DND-41 (cell line): ENCODE results near the gene HID1.

Source experiments
- ATAC-seq: fragments of 200-7000 bp; cut with Tn5 transposase; 3 replicates; pipeline ENCODE4 v1.9.1; 2021; ENCODE audit warnings: low read depth; ENCODE audit not compliant: insufficient read depth
- DNase-seq: peaks from one replicate; pipeline ENCODE4 v3.0.0-alpha.2; 2020
- H2AFZ ChIP-seq: 2 replicates; pipeline ENCODE4 v1.6.0; 2012; ENCODE audit warnings: low read depth, low read length
- H3K27ac ChIP-seq: 2 replicates; pipeline ENCODE4 v1.5.1; 2012; ENCODE audit warnings: low read length, inconsistent platforms
- H3K27me3 ChIP-seq: fragments of 200-600 bp; sonication (generic); 2 replicates; pipeline ENCODE4 v1.6.0; 2012; ENCODE audit warnings: low read length, mild to moderate bottlenecking, inconsistent platforms; ENCODE audit not compliant: insufficient read depth, poor library complexity
- H3K36me3 ChIP-seq: 2 replicates; pipeline ENCODE4 v1.5.1; 2012; ENCODE audit warnings: low read length, inconsistent platforms; ENCODE audit not compliant: insufficient read depth
- H3K4me1 ChIP-seq: 2 replicates; pipeline ENCODE4 v1.5.1; 2012; ENCODE audit warnings: mild to moderate bottlenecking, low read length; ENCODE audit not compliant: insufficient read depth
- H3K4me2 ChIP-seq: 2 replicates; pipeline ENCODE4 v1.6.0; 2012; ENCODE audit warnings: mild to moderate bottlenecking, moderate library complexity, low read length, inconsistent platforms; ENCODE audit not compliant: insufficient read depth
- H3K4me3 ChIP-seq, 2 experiments: fragments of 200-600 bp in 1 of 2; shearing (Covaris generic) in 1 of 2; 2 replicates each; pipeline ENCODE4 v1.5.1; 2012 to 2016; ENCODE audit warnings: inconsistent platforms in 2 of 2, low read length in 2 of 2, mild to moderate bottlenecking in 2 of 2, low read depth in 1 of 2, moderate library complexity in 1 of 2
- H3K79me2 ChIP-seq: 2 replicates; pipeline ENCODE4 v1.6.0; 2012; ENCODE audit warnings: low read length, inconsistent platforms; ENCODE audit not compliant: insufficient read depth
- H3K9ac ChIP-seq: 2 replicates; pipeline ENCODE4 v1.6.0; 2012; ENCODE audit warnings: low read depth, mild to moderate bottlenecking, inconsistent platforms, low read length, moderate library complexity
- H3K9me3 ChIP-seq: 2 replicates; pipeline ENCODE4 v1.5.1; 2012; ENCODE audit warnings: low read length, moderate library complexity, mild to moderate bottlenecking, inconsistent platforms; ENCODE audit not compliant: insufficient read depth, severe bottlenecking
- H4K20me1 ChIP-seq: 2 replicates; pipeline ENCODE4 v1.6.0; 2012; ENCODE audit warnings: low read length; ENCODE audit not compliant: insufficient read depth
- EZH2 ChIP-seq: IDR thresholded peaks from 3 replicates; pipeline ENCODE4 v1.6.1; 2012; ENCODE audit warnings: borderline replicate concordance, low read depth, mild to moderate bottlenecking, moderate library complexity, low read length, inconsistent platforms; ENCODE audit not compliant: severe bottlenecking
- TF ChIP-seq, protein P1 (sequence below): IDR thresholded peaks from 2 replicates; pipeline ENCODE4 v1.5.1; 2012; ENCODE audit warnings: borderline replicate concordance, low read length, moderate library complexity, mild to moderate bottlenecking; ENCODE audit not compliant: poor library complexity, severe bottlenecking; ENCODE audit errors: extremely low read depth

Gene HID1

DNA sequence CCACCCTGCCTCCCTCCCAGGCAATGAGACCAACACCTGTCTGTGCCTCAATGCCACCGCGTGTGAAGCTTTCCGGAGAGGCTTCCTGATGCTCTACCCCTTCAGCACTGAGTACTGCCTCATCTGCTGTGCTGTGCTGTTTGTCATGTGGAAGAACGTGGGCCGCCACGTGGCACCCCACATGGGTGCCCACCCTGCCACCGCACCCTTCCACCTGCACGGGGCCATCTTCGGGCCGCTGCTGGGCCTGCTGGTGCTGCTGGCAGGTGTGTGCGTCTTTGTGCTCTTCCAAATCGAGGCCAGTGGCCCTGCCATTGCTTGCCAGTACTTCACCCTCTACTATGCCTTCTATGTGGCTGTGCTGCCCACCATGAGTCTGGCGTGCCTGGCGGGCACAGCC is 25.9 kb downstream of the HID1 start:
- ATAC-seq (no peak), DNase-seq (no peak)
- H2AFZ ChIP-seq = no peak overlapping the region
- no peaks in the 10 kb centered on the region for H3K4me1 ChIP-seq
- no peak for TF ChIP-seq EZH2
- TF ChIP-seq, protein P1, sequence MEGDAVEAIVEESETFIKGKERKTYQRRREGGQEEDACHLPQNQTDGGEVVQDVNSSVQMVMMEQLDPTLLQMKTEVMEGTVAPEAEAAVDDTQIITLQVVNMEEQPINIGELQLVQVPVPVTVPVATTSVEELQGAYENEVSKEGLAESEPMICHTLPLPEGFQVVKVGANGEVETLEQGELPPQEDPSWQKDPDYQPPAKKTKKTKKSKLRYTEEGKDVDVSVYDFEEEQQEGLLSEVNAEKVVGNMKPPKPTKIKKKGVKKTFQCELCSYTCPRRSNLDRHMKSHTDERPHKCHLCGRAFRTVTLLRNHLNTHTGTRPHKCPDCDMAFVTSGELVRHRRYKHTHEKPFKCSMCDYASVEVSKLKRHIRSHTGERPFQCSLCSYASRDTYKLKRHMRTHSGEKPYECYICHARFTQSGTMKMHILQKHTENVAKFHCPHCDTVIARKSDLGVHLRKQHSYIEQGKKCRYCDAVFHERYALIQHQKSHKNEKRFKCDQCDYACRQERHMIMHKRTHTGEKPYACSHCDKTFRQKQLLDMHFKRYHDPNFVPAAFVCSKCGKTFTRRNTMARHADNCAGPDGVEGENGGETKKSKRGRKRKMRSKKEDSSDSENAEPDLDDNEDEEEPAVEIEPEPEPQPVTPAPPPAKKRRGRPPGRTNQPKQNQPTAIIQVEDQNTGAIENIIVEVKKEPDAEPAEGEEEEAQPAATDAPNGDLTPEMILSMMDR = no peak
- peaks cover 8% of the 10 kb centered on the region for H3K27me3 ChIP-seq
- no peaks in the 10 kb centered on the region for H3K79me2 ChIP-seq
- no peak overlapping the region for H3K4me3 ChIP-seq
- H3K4me2 ChIP-seq = no peak overlapping the region
- H3K36me3 ChIP-seq = no peaks in the 10 kb centered on the region
- no peaks in the 10 kb centered on the region for H4K20me1 ChIP-seq
- no peak overlapping the region for H3K27ac ChIP-seq
- no peak overlapping the region for H3K9ac ChIP-seq
- H3K9me3 ChIP-seq = no peaks in the 10 kb centered on the region

DNA sequence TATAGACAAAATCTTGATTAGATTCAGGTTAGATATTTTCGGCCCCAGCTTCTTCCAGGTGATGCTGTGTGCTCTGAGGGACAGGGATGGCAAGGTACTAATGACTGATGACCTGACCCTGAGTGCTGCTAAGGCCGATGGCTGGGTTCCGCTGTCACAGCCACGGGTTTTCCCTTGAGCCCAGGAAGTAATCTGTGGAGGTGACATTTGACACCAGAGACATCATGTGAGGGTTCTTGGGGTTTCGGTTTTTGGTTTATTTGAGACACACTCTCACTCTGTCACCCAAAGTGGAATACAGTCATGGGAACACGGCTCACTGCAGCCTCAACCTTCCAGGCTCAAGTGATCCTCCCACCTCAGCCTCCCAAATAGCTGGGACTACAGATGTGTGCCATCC is 27.0 kb downstream of the HID1 start:
- Histone ChIP-seq H3K9me3 (no peaks in the 10 kb centered on the region), H3K79me2 (no peaks in the 10 kb centered on the region), H3K4me2 (no peak overlapping the region), H3K4me3 (no peak overlapping the region), H3K4me1 (no peaks in the 10 kb centered on the region), H3K27me3 (peaks cover 8% of the 10 kb centered on the region), H3K36me3 (no peaks in the 10 kb centered on the region), H2AFZ (no peak overlapping the region), H3K9ac (no peak overlapping the region), H4K20me1 (no peaks in the 10 kb centered on the region), H3K27ac (no peak overlapping the region)
- TF ChIP-seq EZH2 = no peak
- TF ChIP-seq, protein P1 = no peak
- no peak for DNase-seq
- ATAC-seq = no peak

DNA sequence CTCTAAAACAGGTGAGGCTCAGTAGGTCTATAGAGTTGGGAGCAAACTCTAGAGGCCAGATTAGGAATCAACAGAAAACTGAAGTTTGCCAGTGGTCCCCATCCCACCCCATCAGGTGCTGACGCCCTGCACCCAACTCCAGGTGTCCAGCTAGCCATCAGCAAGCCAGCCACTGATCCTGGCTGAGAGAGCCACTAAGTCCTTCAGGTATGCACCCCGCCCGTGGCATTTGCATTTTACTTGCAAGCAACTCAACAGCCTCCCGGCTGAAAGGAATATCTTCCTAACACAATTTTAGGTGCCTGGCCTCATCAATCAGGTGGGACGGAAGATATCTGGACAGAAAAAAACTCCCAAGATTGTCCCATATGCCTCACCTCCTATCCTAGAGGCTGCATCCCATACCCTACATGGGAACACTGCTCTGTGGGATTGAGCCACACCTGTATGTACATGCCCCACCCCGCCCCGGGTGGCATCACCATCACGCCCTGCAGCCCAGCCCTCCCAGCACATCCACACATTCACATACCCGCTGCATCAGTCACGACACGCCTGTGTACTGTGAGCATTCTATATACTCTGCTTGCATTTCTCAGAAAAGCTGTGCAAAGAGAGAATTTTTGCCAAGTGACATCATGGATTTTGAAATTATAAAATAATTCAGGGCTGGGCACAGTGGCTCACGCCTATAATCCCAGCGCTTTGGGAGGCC is 28.6 kb downstream of the HID1 start:
- Histone ChIP-seq H2AFZ (no peak overlapping the region), H3K9ac (no peak overlapping the region), H3K4me2 (no peak overlapping the region), H3K4me3 (no peak overlapping the region), H3K36me3 (no peaks in the 10 kb centered on the region), H3K27ac (no peak overlapping the region), H3K79me2 (no peaks in the 10 kb centered on the region), H3K4me1 (no peaks in the 10 kb centered on the region), H4K20me1 (no peaks in the 10 kb centered on the region), H3K27me3 (peaks cover 8% of the 10 kb centered on the region), H3K9me3 (no peaks in the 10 kb centered on the region)
- ATAC-seq (no peak), DNase-seq (no peak)
- TF ChIP-seq EZH2 = no peak
- TF ChIP-seq, protein P1 = no peak
